Spleen (tissue), 7 donors: ENCODE data around the gene ABLIM2.

Experiments
- CTCF ChIP-seq, 11 experiments: fragments of 200-600 bp in 7 of 11; fragments of 450-650 bp in 4 of 11; sonication (generic) in 4 of 11; IDR thresholded peaks in 8 of 11; conservative IDR thresholded peaks in 3 of 11; 1 replicate in 7 of 11; 2 replicates in 4 of 11; pipeline versions ENCODE4 v1.4.0 to v1.8.0; 2016 to 2021; ENCODE audit warnings: antibody characterized with exemption in 11 of 11, inconsistent platforms in 4 of 11, mild to moderate bottlenecking in 1 of 11
- POLR2A ChIP-seq, 3 donors: fragments of 450-650 bp; IDR thresholded peaks; one replicate each; pipeline ENCODE4 v1.5.1; 2017; ENCODE audit warnings: antibody characterized with exemption in 3 of 3, mild to moderate bottlenecking in 1 of 3
- donor health status: DM: no; HTN: no; CAD: no; lungs with moderate emphysema.
- donor health status: DM: no; HTN: no; CAD: no.
- donor health status: DM: no; HTN: no; CAD: no.

- TF ChIP-seq POLR2A (IDR thresholded peaks at IDR 0.05) = no peak
- no peak for TF ChIP-seq CTCF (IDR thresholded peaks at IDR 0.05 in 8 of 11, conservative IDR thresholded peaks at IDR 0.05 in 3 of 11)
These were observed 58.6 kb downstream of the ABLIM2 start for GRCh38 chr4:8099981-8100464.
